ENCODE data around the gene ARHGEF17.

Gene ARHGEF17

GRCh38 chr11:73267906-73268540, 40.1 kb upstream of the ARHGEF17 start:
- no peak for TF ChIP-seq POLR2AphosphoS5 (IDR thresholded peaks at IDR 0.05; ENCODE audit: low read depth, low read length)
- TF ChIP-seq SIN3A (IDR thresholded peaks at IDR 0.05; ENCODE audit: borderline replicate concordance, insufficient read depth, low read length): no peak
- no peak for TF ChIP-seq TAF1 (IDR thresholded peaks at IDR 0.05; ENCODE audit: borderline replicate concordance, insufficient read depth, low read length)
- TF ChIP-seq REST (IDR thresholded peaks at IDR 0.05; ENCODE audit: insufficient read depth in 1 of 2, low read depth in 2 of 2, low read length in 2 of 2): no peak
- TF ChIP-seq FOXP2 (optimal IDR thresholded peaks at IDR 0.05; ENCODE audit: borderline replicate concordance, extremely low read depth, extremely low read length, insufficient read depth): no peak

- TF ChIP-seq POLR2AphosphoS5 (IDR thresholded peaks at IDR 0.05; ENCODE audit: low read depth, low read length) (no peak), FOXP2 (optimal IDR thresholded peaks at IDR 0.05; ENCODE audit: borderline replicate concordance, extremely low read depth, extremely low read length, insufficient read depth) (no peak), SIN3A (IDR thresholded peaks at IDR 0.05; ENCODE audit: borderline replicate concordance, insufficient read depth, low read length) (no peak), REST (IDR thresholded peaks at IDR 0.05; ENCODE audit: insufficient read depth in 1 of 2, low read depth in 2 of 2, low read length in 2 of 2) (no peak), TAF1 (IDR thresholded peaks at IDR 0.05; ENCODE audit: borderline replicate concordance, insufficient read depth, low read length) (no peak)
Measured at GRCh38 chr11:73268671-73269271, 39.3 kb upstream of the ARHGEF17 start.

GRCh38 chr11:73269459-73270015, 38.5 kb upstream of the ARHGEF17 start:
- TF ChIP-seq SIN3A (IDR thresholded peaks at IDR 0.05; ENCODE audit: borderline replicate concordance, insufficient read depth, low read length) (no peak), FOXP2 (optimal IDR thresholded peaks at IDR 0.05; ENCODE audit: borderline replicate concordance, extremely low read depth, extremely low read length, insufficient read depth) (no peak), REST (IDR thresholded peaks at IDR 0.05; ENCODE audit: insufficient read depth in 1 of 2, low read depth in 2 of 2, low read length in 2 of 2) (no peak), POLR2AphosphoS5 (IDR thresholded peaks at IDR 0.05; ENCODE audit: low read depth, low read length) (no peak), TAF1 (IDR thresholded peaks at IDR 0.05; ENCODE audit: borderline replicate concordance, insufficient read depth, low read length) (no peak)

- TF ChIP-seq REST (IDR thresholded peaks at IDR 0.05; ENCODE audit: insufficient read depth in 1 of 2, low read depth in 2 of 2, low read length in 2 of 2) (no peak), FOXP2 (optimal IDR thresholded peaks at IDR 0.05; ENCODE audit: borderline replicate concordance, extremely low read depth, extremely low read length, insufficient read depth) (no peak), POLR2AphosphoS5 (IDR thresholded peaks at IDR 0.05; ENCODE audit: low read depth, low read length) (no peak), TAF1 (IDR thresholded peaks at IDR 0.05; ENCODE audit: borderline replicate concordance, insufficient read depth, low read length) (no peak), SIN3A (IDR thresholded peaks at IDR 0.05; ENCODE audit: borderline replicate concordance, insufficient read depth, low read length) (no peak)
Measured at GRCh38 chr11:73270016-73270854, 37.8 kb upstream of the ARHGEF17 start.
